Measurements from ENCODE around the gene MORC4. TPM values are rescaled to one million over a fixed set of nuclear protein-coding genes. Genes with fewer than 3 reads are reported as not detected.

MORC4 gene
- total RNA-seq, 1 experiment from 2014 or later, result 69.7 TPM

- Mint-ChIP-seq H3K9me3 (ENCODE audit: unreplicated experiment) (no peaks in the 10 kb centered on the region), H3K4me3 (ENCODE audit: unreplicated experiment) (no peak overlapping the region), H3K27ac (ENCODE audit: unreplicated experiment) (no peak overlapping the region), H3K4me1 (ENCODE audit: low read depth, unreplicated experiment) (peaks cover 21% of the 10 kb centered on the region), H3K36me3 (ENCODE audit: insufficient read depth, unreplicated experiment) (peaks cover 64% of the 10 kb centered on the region), H3K27me3 (ENCODE audit: insufficient read depth, unreplicated experiment) (no peaks in the 10 kb centered on the region)
- H3K27me3 ChIP-seq (replicated peaks; ENCODE audit: control insufficient read depth, insufficient read depth, low read length), result no peaks in the 10 kb centered on the region
- H3K36me3 ChIP-seq (ENCODE audit: control insufficient read depth, insufficient read depth, low read length), result no peaks in the 10 kb centered on the region; the same call in none of the 2 replicates
- POLR2A ChIA-PET, result no interaction called here
- DNase-seq, result no peak
- no TSS peak for BruUV-seq (replicated peaks)
- no peaks in the 10 kb centered on the region for H3K9me3 ChIP-seq
- CTCF ChIA-PET, result interaction anchor here (1.1 to 1.2 kb wide), 2 partner anchors 54 to 58 kb away, joined by 4 to 6 read pairs; no protein-coding TSS in a partner anchor
- TF ChIP-seq CTCF (IDR thresholded peaks at IDR 0.05; ENCODE audit: insufficient read depth in 1 of 2, low read depth in 1 of 2, low read length in 1 of 2, severe bottlenecking in 1 of 2, unreplicated experiment in 1 of 2), result peak; percentile 19 to 40
- peaks cover 37% of the 10 kb centered on the region for H3K4me1 ChIP-seq
- intact Hi-C loops (cut with micrococcal nuclease; ENCODE audit: unreplicated experiment), result loop anchor here (1.0 kb wide), 1 partner anchor 55 kb away; no protein-coding TSS in a partner anchor
- no peak overlapping the region for H3K4me3 ChIP-seq (ENCODE audit: low read depth, low read length)
Observed at GRCh38 chrX:106952988-106953387, 47.0 kb downstream of the MORC4 start.

GRCh38 chrX:106952538-106952937, 47.5 kb downstream of the MORC4 start:
- H3K27me3 ChIP-seq (replicated peaks; ENCODE audit: control insufficient read depth, insufficient read depth, low read length), result no peaks in the 10 kb centered on the region
- Mint-ChIP-seq H3K36me3 (ENCODE audit: insufficient read depth, unreplicated experiment) (peaks cover 60% of the 10 kb centered on the region), H3K4me3 (ENCODE audit: unreplicated experiment) (no peak overlapping the region), H3K27me3 (ENCODE audit: insufficient read depth, unreplicated experiment) (no peaks in the 10 kb centered on the region), H3K4me1 (ENCODE audit: low read depth, unreplicated experiment) (peaks cover 21% of the 10 kb centered on the region), H3K9me3 (ENCODE audit: unreplicated experiment) (no peaks in the 10 kb centered on the region), H3K27ac (ENCODE audit: unreplicated experiment) (no peak overlapping the region)
- H3K4me3 ChIP-seq (ENCODE audit: low read depth, low read length), result no peak overlapping the region
- TF ChIP-seq CTCF (IDR thresholded peaks at IDR 0.05; ENCODE audit: insufficient read depth in 1 of 2, low read depth in 1 of 2, low read length in 1 of 2, severe bottlenecking in 1 of 2, unreplicated experiment in 1 of 2), result no peak
- peaks cover 37% of the 10 kb centered on the region for H3K4me1 ChIP-seq
- intact Hi-C loops (cut with micrococcal nuclease; ENCODE audit: unreplicated experiment), result no loop called here
- ChIA-PET POLR2A (no interaction called here), CTCF (interaction anchor here (1.1 to 1.2 kb wide), 2 partner anchors 54 to 58 kb away, joined by 4 to 6 read pairs; no protein-coding TSS in a partner anchor)
- DNase-seq, result no peak
- no peaks in the 10 kb centered on the region; the same call in none of the 2 replicates for H3K36me3 ChIP-seq (ENCODE audit: control insufficient read depth, insufficient read depth, low read length)
- no peaks in the 10 kb centered on the region for H3K9me3 ChIP-seq
- no TSS peak for BruUV-seq (replicated peaks)

- intact Hi-C loops (cut with micrococcal nuclease; ENCODE audit: unreplicated experiment), result no loop called here
- Histone ChIP-seq H3K9me3 (no peaks in the 10 kb centered on the region), H3K27me3 (replicated peaks; ENCODE audit: control insufficient read depth, insufficient read depth, low read length) (no peaks in the 10 kb centered on the region), H3K4me1 (peaks cover 37% of the 10 kb centered on the region), H3K36me3 (ENCODE audit: control insufficient read depth, insufficient read depth, low read length) (no peaks in the 10 kb centered on the region; the same call in none of the 2 replicates), H3K4me3 (ENCODE audit: low read depth, low read length) (no peak overlapping the region)
- Mint-ChIP-seq H3K27me3 (ENCODE audit: insufficient read depth, unreplicated experiment) (no peaks in the 10 kb centered on the region), H3K36me3 (ENCODE audit: insufficient read depth, unreplicated experiment) (peaks cover 57% of the 10 kb centered on the region), H3K4me3 (ENCODE audit: unreplicated experiment) (no peak overlapping the region), H3K27ac (ENCODE audit: unreplicated experiment) (no peak overlapping the region), H3K4me1 (ENCODE audit: low read depth, unreplicated experiment) (peaks cover 21% of the 10 kb centered on the region), H3K9me3 (ENCODE audit: unreplicated experiment) (no peaks in the 10 kb centered on the region)
- no peak for DNase-seq
- ChIA-PET CTCF (interaction anchor here (1.1 to 1.2 kb wide), 2 partner anchors 53 to 58 kb away, joined by 4 to 6 read pairs; no protein-coding TSS in a partner anchor), POLR2A (no interaction called here)
- no TSS peak for BruUV-seq (replicated peaks)
- no peak for TF ChIP-seq CTCF (IDR thresholded peaks at IDR 0.05; ENCODE audit: insufficient read depth in 1 of 2, low read depth in 1 of 2, low read length in 1 of 2, severe bottlenecking in 1 of 2, unreplicated experiment in 1 of 2)
Observed at GRCh38 chrX:106952089-106952488, 47.9 kb downstream of the MORC4 start.
